CD4-positive, alpha-beta T cell treated with Interleukin-2 at 100 ng/mL for 4 hours (primary cell): ENCODE results near the gene PER1.

Experiments
- DNase-seq: peaks from one replicate; pipeline ENCODE4 v3.0.0-alpha.2; 2020; ENCODE audit warnings: low spot score

Gene PER1, protein sequence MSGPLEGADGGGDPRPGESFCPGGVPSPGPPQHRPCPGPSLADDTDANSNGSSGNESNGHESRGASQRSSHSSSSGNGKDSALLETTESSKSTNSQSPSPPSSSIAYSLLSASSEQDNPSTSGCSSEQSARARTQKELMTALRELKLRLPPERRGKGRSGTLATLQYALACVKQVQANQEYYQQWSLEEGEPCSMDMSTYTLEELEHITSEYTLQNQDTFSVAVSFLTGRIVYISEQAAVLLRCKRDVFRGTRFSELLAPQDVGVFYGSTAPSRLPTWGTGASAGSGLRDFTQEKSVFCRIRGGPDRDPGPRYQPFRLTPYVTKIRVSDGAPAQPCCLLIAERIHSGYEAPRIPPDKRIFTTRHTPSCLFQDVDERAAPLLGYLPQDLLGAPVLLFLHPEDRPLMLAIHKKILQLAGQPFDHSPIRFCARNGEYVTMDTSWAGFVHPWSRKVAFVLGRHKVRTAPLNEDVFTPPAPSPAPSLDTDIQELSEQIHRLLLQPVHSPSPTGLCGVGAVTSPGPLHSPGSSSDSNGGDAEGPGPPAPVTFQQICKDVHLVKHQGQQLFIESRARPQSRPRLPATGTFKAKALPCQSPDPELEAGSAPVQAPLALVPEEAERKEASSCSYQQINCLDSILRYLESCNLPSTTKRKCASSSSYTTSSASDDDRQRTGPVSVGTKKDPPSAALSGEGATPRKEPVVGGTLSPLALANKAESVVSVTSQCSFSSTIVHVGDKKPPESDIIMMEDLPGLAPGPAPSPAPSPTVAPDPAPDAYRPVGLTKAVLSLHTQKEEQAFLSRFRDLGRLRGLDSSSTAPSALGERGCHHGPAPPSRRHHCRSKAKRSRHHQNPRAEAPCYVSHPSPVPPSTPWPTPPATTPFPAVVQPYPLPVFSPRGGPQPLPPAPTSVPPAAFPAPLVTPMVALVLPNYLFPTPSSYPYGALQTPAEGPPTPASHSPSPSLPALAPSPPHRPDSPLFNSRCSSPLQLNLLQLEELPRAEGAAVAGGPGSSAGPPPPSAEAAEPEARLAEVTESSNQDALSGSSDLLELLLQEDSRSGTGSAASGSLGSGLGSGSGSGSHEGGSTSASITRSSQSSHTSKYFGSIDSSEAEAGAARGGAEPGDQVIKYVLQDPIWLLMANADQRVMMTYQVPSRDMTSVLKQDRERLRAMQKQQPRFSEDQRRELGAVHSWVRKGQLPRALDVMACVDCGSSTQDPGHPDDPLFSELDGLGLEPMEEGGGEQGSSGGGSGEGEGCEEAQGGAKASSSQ (N-terminal part only)

DNA sequence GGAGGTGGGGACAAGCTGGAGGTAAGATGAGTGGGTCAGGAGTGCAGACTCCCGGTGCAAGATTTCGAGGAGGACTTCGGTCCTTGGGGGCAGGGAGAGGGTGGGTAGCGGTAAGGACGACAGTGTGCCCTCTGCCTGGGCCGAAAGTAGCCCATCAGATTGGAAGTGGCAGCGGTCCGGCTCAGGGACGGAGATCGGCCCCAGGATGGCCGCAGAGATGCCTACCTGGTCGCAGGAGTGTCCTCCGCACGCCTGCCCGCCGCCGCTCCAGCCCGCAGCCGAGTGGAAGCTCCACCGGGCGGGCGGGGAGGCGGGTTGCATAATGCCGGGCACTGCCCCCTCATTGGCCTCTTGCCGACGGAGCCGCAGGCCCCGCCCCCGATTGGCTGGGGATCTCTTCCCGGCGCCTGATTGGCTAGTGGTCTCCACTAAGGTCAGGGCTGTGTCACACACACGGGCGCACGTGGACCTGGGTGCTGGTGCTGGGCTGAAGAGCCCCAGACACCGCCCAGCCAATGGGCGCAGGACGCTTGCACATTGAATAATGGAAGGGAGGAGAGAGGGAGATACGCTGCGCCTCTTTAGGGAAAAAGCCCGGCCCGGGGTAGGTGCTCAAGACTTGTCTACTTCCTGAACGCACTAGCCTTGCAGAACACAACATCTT lies at the start of gene PER1:
PER1 (minus strand) TSS at position 293 of the 664 bp plus-strand sequence. CDS start 1,698 bp downstream, outside the sequence.
- peak; percentile 90 for DNase-seq

DNA sequence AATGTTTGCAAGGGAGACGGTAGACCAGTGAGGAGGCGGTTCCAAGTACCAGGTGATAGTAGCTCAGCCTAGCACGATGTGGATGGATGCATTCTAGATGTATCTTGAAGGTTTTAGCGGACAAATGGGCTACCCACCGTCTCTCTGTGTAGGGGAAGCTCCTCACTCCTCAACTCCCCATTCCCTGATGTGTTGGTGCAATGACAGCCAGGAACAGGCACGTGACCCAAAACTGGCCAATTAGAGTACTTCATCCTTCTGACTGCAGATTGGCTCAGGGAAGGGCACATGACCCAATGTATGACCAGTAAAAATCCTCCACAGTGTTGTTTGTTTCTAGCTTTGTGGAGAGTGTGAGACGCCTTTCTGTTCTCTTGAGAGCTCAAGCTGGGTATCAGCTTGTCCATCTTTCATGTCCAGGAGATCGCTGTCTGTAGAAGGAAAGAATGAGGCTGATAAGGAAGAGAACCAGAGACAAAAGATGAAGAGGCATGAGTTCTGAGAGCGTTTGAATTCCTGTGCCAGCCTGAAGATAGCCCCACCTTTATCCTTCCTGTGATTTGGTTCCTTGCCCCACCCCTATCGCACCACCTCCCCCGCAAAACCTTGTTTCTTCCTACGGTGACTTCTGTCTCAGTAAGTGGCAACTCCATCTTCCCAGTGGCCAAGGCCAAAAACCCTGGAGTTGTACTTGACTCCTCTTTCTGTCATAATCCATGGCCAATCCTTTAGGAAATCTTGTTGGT lies 40.0 kb upstream of the PER1 start:
- DNase-seq, result peak; percentile 80

DNA sequence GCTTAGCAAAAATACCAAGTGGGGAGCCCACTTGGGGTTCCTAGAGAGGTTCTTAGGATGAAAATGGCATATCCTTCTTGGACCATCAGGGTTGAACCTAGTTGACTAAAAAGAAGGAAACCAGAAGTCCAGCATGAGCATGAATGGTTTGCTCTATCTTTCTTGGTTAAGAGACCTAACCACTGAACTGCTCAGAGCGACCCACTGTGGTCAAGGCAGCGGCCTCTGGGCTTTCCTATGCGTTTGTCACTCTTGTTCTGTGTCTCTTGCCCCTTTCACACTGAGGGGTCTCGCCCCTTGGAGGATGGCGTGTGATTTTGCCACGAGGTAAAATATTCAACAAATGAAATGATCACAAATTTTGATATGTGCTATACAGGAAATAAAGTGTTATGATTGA lies 38.3 kb upstream of the PER1 start:
- DNase-seq, result no peak

DNA sequence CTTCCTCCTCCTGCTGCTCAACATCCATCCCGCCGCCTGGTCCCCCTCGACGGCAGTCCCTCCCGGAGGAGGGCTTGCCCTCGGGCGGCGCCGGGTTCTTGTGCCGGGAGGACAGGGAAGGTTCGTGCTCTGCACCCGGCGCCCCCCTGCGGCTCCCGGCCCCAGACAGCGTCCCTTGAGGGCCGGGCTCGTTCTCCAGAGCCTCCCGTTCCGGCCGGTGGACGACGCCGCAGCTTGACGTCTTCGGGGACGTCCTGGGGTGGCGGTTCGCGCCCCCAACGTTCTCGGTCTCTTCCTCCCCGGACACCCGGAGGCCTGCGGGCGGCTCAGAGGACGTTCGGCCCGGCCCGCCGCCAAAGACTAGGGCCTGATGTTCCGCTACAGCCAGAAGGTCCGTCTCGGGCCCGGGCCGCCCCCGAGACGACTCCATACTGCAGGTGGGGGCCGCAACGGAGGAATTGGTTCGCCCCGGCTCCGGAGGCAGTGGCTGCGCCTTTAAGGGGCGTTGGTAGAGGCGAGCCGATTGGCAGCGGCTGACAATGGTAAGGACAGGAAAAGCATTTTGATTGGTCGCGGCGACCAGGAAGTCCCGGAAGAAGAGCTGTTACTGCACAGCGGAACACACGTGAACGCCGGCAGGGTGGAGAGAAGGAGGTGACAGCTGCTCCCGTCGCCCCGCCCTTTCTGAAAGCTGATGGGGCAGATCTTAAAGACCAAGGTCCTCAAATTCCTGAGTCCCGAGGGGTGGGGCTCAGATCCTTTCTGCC lies 37.7 kb upstream of the PER1 start, which contains the start of gene BORCS6:
BORCS6 (minus strand) TSS at position 470 of the 767 bp plus-strand sequence; CDS start at position 430, 40 bp downstream.
- peak; percentile 98 for DNase-seq

DNA sequence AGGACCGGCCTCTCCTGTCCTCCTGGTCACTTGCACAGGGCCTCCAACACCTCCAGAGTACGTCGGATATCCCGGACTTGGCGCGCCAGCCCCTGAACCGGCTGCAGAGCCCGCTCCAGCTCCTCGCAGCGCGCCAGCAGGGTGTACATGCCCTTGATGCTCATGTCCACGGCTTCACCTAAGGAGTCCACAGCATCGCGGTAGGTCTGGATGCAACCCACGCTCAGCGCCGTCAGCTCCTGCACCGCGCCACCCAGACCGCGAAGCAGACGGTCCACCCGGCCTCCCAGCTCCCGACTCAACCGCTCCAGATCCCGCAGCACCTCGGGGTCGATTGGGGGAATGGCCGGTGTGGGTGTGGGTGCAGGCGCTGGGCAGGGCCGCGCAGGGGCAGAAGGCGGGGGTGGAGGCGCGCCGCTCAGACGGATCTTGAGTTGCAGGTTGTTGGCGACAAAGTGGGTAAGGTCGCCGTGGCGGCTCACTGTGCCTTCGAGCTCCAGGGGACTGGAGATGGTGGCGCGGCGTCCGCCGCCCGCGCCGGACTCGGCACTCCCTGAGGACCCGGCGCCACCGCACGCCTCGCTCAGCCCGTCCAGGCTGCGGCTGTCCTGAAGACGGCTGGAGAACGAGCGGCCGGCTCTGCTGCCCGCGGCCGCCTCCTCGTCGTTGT lies 37.0 kb upstream of the PER1 start:
- DNase-seq, result no peak

DNA sequence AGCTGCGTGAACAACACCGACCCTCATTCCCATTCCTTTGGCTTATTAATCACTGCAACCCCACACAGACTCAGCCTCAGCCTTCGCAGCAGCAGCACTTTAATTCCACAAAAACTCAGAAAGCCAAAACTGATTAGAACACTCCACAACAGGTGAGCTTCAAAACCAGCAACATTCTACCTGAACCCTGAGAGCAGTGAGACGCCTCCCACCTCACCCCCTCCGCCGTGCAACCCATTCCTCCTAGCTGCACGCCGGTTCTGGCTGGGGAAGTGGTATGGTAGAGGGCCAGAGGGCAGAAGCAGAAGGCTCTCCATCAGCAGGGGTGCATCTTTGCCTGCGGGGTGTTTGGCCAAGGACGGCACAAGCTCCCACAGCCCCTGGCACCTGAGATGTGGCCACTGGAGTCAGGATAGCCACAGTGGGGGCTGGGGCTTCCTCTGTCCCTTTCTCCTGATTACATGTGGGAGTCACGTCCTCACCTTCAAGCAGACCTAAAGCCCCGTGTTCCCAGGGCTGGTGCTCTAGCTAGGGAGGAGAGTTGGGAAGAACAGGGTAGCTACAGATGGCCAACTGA lies 36.1 kb upstream of the PER1 start:
- no peak for DNase-seq

DNA sequence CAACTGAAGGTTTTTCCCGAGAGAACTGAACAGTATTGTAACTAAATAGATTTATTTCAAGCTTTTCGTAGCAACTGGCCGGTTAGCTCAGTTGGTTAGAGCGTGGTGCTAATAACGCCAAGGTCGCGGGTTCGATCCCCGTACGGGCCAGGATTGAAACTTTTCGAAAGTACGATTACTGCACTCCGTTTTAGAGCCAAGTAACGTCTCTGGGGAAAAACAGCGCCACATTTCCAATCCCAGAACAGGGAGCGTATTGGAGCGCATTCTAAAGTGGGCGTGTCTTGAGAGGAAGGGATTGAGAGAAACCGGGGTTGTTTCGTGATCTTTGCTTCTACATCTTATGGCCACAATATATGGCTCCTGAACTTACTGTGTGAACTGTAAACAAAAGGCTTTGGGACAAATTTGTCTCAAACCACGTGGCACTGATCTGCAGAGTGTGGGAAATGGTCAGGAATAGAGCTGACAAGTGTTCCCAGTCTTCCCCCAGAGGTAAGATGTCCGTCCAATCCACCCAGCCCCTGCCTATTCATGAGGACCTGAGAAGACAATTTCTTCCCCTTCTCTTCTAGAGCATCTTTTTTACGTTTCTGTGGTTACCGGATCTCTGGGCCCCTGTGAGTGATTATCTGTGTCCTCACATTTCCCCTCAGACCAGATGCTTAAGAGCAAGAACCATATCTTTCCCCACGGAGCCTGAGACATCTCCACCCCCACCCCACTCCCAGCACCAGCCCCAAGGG lies 35.5 kb upstream of the PER1 start:
- peak; percentile 95 for DNase-seq

DNA sequence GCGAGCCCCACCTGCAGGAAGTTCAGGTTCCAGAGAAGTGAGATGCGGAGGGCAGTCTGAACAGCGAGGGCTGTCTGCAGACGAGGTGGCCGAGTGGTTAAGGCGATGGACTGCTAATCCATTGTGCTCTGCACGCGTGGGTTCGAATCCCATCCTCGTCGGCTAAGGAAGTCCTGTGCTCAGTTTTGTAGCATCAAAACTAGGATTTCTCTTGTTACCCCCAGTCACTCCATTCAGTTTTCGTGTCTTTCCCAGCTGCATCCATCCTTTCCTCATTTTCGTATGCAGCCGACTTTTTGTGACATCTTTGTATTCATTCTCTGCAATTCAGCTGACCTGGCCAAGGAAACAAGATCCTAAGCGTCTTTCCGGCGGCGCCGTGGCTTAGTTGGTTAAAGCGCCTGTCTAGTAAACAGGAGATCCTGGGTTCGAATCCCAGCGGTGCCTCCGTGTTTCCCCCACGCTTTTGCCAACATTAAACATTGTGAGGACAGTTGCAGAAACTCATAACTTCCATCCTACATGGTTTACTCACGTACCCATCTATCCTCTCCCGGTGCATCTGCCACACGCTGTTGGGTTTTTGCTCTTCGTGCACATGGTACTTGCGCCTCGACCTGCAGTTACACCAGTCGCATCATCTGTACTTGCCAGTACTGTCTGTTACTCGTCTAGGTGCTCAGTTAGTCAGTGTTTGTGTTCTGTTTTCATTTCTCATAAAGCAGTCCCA lies 34.7 kb upstream of the PER1 start:
- peak; percentile 92 for DNase-seq

DNA sequence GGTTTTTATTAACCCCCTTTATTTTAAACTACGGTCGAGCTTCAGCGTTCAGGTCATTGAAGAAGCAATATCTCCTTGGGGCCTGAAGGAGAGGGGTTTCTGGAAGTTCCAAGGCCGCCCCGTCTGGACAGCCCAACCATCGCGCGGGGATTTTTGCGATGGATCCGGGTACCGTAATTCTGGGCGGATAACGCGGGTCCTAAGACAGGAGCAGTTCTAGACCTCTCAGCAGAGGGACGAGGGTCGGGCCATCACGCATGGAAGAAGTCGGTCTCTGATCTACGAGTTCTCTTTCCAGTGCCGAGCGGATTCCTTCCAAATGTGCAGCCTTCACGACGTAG lies 34.2 kb upstream of the PER1 start:
- no peak for DNase-seq

DNA sequence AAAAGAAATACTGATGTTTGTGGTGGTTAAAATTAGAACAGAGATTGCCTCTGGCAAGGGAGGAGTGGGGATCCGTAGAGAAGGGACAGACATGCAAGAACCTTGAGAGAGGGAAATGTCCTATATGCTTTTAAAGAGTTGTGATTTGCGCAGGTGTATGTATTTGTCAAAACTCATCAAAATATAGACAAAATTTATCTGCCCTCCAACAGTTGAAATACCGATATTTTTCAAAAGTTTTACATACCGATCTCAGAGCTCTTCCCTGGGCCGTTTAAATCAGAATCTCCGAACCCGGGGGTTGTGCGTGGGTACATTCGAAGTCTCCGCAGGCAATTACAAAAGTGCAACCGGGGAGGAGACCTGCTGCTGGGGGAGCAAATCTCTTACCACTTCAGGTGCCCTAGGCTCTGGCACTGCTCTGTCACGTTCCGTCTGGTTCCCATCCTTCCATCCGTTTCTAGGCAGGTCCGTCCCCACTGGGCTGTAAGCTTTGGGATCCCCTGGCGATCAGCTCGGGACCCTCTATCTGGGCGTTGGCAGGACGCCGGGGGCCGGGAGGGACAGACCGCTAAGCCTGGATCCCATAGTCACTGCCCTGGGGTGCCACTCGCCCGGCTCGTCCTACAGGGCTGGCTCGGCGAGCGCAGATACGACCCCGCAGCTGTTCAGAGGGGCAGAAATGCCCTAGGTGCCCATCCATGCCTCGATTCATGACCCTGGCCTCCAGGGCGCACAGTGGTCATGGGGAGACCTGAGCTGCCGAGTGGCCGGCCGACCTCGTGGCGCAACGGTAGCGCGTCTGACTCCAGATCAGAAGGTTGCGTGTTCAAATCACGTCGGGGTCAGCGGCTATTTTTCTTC lies 33.6 kb upstream of the PER1 start:
- DNase-seq, result peak; percentile 90

DNA sequence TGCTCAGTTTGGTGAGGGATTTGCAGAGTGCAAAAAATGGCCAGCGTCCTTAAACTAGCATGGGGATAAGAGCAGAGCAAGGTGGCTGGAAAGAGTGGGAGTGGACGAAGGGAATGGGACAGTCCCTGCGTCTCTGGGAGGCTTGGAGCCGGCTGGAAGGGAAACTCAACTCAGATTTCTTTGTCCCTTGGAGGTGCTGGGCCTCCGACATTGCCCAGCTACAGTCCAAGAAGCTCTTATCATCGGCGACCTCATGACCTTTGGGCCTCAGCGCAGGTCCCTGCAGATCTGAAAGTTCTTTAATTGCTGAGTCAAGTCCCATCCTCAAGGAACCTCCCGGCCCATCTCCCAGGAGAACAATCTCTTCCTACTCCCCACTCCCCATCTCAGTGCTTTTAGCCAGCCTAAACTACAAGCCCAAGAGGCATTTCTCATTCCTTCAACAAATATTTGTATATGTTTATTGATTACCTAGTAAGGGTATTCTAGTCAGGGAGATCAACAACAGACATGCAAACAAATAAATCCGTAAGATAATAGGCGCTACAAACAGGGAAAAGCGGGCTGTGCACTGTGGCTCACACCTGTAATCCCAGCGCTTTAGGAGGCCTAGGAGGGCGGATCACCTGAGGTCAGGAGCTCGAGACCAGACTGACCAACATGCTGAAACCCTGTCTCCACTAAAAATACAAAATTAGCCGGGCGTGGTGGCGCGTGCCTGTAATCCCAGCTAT lies 25.0 kb upstream of the PER1 start:
- no peak for DNase-seq

DNA sequence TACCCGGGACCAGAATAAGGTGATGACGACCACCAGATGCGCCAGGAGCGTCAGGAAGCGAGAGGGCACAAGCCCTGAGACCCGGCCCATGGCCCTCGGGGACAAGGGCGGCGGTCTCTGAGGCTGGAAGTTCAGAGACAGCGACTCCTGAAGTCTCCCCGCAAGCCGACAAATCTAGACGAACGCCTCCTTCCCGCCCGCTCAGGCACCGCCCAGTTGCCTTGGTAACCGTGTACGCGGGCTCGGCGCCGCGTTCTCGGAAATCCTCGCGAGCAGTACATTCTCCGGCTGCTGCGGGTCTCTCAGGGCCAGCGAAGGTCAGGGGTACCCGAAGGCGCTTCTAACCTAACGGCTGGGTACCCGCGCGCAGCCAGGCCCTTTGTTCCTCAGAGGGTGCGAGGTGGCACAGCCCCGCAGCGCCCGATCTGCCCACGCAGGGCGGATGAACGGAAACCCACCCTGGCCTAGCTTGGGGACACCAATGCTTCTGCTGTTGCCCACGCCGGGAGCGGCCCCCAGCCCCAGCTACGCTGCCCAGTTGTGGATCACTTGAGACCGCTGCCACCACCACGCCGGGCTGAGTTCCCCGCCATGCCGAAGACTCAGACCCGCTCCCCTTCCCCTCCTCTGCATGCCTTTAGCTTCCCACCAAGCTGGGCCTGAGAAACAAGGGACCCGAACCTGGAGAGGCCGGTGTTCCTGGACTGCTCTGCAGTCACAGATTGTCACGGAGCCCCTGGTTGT lies 24.2 kb upstream of the PER1 start, which contains the start of gene TMEM107:
TMEM107 (minus strand) TSS at position 184 of the 744 bp plus-strand sequence; CDS start at position 90, 94 bp downstream.
- peak; percentile 89 for DNase-seq

DNA sequence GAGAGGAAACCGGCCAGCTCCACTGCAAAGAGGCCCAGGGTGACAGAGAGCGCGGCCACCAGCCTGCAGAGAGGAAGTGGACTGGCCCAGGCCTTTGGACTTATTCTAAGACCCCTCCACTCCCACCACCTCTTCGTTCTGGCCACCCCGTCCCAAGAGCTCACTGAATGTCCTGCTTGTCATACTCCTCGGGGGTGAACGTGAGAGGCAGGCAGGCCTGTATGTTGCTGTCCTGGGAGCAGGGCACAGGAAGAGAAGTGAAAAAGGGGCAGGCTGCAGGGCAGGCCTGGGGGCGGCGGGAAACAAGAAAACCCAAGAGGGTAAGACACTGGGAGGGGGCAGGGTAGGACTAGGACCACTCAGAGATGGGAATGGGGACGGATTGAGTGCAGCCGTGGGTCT lies 23.6 kb upstream of the PER1 start:
- DNase-seq, result no peak

DNA sequence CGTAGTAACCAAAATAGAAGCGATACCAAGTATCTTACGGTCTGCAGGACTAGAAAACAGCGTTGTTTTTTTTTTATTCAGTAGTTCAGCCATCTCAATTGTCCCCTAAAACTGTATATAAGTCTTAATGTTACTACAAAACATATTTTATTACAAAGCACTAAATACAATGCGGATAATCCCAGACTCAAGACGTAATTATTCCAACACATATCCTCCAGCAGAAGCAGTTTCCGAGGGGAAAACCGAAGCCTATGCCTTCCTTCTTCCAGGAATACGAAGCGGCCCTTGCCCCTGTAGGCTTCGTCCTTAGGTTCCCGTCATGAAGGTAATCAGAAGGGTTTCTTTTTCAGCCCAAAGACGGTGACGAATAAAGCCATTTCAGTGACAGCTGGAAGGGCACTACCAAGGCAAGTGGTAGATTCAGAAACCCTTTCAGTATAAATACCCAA lies 21.7 kb upstream of the PER1 start:
- no peak for DNase-seq
